ENCODE data around the gene TNRC6A. TPM values are rescaled to one million over a fixed set of nuclear protein-coding genes. Genes with fewer than 3 reads are reported as not detected.

The TNRC6A gene
- total and polyA plus RNA-seq, 12 donors, result 32.0 to 83.3 (median 54.0) TPM

- Histone ChIP-seq H3K27ac (no peak overlapping the region), H3K4me1 (replicated peaks in 1 of 2) (no peaks in the 10 kb centered on the region), H3K4me3 (no peak overlapping the region), H3K9me3 (replicated peaks in 1 of 3) (no peaks in the 10 kb centered on the region), H3K27me3 (no peaks in the 10 kb centered on the region), H3K36me3 (replicated peaks in 1 of 2) (no peaks in the 10 kb centered on the region)
- 55 to 74% (median 61%) methylated on average over 8 of the region's 8 CpGs for WGBS, 4 donors
- DNase-seq, result no peak
- TF ChIP-seq POLR2A (IDR thresholded peaks at IDR 0.05) (no peak), CTCF (IDR thresholded peaks at IDR 0.05) (no peak)
- intact Hi-C loops (cut with DNase I), result no loop called here
Observed at GRCh38 chr16:24846548-24847357, 117.3 kb downstream of the TNRC6A start.

- no peak for TF ChIP-seq CTCF (IDR thresholded peaks at IDR 0.05)
- TF ChIP-seq POLR2A (IDR thresholded peaks at IDR 0.05), result no peak
- no peak overlapping the region for H3K4me3 ChIP-seq
- DNase-seq, result no peak
- H3K36me3 ChIP-seq (replicated peaks in 1 of 2), result no peaks in the 10 kb centered on the region
- 83 to 90% (median 87%) methylated on average over 3 of the region's 3 CpGs for WGBS, 4 donors
- no peaks in the 10 kb centered on the region for H3K27me3 ChIP-seq
- H3K9me3 ChIP-seq (replicated peaks in 1 of 3), result no peaks in the 10 kb centered on the region
- H3K27ac ChIP-seq, result no peak overlapping the region
- no peaks in the 10 kb centered on the region for H3K4me1 ChIP-seq (replicated peaks in 1 of 2)
- intact Hi-C loops (cut with DNase I), result no loop called here
Observed at GRCh38 chr16:24847358-24847664, 117.9 kb downstream of the TNRC6A start.

GRCh38 chr16:24848065-24848464 lies 118.6 kb downstream of the TNRC6A start:
- 66 to 80% (median 72%) methylated on average over 5 of the region's 5 CpGs for WGBS, 4 donors
- intact Hi-C loops (cut with DNase I), result no loop called here
- H3K27ac ChIP-seq, result no peak overlapping the region
- H3K4me1 ChIP-seq (replicated peaks in 1 of 2), result no peaks in the 10 kb centered on the region
- no peaks in the 10 kb centered on the region for H3K36me3 ChIP-seq (replicated peaks in 1 of 2)
- H3K9me3 ChIP-seq (replicated peaks in 1 of 3), result no peaks in the 10 kb centered on the region
- no peak overlapping the region for H3K4me3 ChIP-seq
- DNase-seq, result no peak
- H3K27me3 ChIP-seq, result no peaks in the 10 kb centered on the region
- TF ChIP-seq POLR2A (IDR thresholded peaks at IDR 0.05) (no peak), CTCF (IDR thresholded peaks at IDR 0.05) (no peak)

DNA sequence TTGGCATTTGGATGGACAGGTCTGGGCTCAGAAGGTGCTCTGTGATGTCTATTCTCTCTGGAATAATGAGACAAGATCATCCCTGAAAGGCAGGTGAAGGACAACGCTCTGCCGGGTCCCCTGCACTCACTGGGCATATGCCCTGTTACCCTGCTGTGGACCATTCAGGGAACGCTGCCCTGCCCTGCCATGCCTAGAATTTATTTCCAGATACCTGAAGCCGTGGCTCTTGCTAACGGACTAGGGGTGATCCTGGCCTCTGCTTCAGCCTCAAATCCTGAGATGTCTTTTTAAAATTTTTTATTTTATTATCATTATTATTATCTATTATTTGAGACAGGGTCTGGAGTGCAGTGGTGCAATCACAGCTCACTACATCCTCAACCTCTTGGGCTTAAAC lies 120.2 kb downstream of the TNRC6A start:
- no peak for TF ChIP-seq CTCF (IDR thresholded peaks at IDR 0.05)
- TF ChIP-seq POLR2A (IDR thresholded peaks at IDR 0.05), result no peak
- Histone ChIP-seq H3K27ac (no peak overlapping the region), H3K27me3 (no peaks in the 10 kb centered on the region), H3K9me3 (replicated peaks in 1 of 3) (no peaks in the 10 kb centered on the region), H3K4me1 (replicated peaks in 1 of 2) (peaks cover 4 to 5% of the 10 kb centered on the region in 2 donors), H3K4me3 (no peak overlapping the region), H3K36me3 (replicated peaks in 1 of 2) (no peaks in the 10 kb centered on the region)
- intact Hi-C loops (cut with DNase I), result no loop called here
- DNase-seq, result peak in 1 of 7 donors; percentile 23
- 84 to 95% (median 88%) methylated on average over 5 of the region's 5 CpGs for WGBS, 4 donors

Measured in adrenal gland (tissue), 12 donors.